IPS DF 4.7 (cell line): ENCODE measurements around the gene ZFR2.
"Not testable (repeated sequence)": the region's sequence is repeated elsewhere in the genome, so short reads cannot be mapped to it uniquely, and the experiment has no call there.

Experiments
- DNase-seq: peaks from one replicate; pipeline ENCODE4 v3.0.0-alpha.2; 2013; ENCODE audit warnings: low spot score; ENCODE audit errors: extremely low read depth

Gene ZFR2

DNA sequence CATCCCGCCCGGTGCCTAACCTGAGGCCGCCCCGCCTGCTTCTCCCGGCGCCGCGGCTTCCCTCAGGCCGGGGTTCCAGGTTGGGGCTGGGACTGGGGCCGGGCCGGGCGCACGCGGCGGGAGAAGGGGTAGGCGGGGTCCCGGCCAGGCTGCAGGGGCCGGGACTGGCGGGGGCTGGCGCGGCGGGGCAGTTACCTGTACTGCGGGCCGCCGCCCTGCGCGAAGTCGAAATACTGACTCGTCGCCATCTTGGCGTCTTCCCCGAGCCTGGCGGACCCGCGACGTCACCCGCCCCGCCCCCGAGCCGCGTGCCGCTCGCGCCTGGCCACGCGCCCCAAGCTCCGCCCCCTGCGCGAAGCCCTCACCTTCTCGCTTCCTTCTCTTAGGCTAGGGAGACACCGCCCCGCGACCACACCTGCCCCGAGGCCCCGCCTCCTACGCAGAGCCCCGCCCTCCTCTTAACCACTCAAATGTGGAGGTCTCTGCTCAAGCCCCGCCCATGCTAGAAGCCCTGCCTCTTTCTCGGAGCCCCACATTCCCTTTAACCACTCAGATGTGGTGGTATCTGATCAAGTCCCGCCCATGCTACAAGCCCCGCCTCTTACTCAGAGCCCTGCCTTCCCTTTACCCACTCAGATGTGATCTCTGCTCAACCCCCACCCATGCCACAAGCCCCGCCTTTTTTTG is at the start of gene ZFR2:
Gene ZFR2 (minus strand): TSS at position 269 of the 687 bp plus-strand sequence. CDS start 21 bp downstream, at position 248.
- DNase-seq = no peak

DNA sequence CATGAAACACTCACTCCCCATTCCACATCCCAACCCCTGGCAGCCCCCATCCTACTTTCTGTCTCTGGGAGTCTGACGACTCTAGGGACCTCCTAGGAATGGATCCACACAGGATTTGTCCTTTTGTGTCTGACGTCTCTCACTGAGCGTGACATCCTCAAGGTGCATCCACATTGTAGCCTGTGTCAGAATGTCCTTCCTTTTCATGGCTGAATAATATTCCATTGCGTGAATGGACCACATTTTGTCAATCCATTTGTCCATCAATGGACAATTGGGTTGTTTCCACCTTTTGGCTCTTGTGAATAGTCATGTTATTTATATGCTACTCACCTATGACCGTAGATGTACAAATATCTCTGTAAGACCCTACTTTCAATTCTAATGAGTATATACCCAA is 47.2 kb upstream of the ZFR2 start:
- DNase-seq = no peak

- DNase-seq = no peak
Measured at GRCh38 chr19:3914199-3914598, 45.4 kb upstream of the ZFR2 start.

DNA sequence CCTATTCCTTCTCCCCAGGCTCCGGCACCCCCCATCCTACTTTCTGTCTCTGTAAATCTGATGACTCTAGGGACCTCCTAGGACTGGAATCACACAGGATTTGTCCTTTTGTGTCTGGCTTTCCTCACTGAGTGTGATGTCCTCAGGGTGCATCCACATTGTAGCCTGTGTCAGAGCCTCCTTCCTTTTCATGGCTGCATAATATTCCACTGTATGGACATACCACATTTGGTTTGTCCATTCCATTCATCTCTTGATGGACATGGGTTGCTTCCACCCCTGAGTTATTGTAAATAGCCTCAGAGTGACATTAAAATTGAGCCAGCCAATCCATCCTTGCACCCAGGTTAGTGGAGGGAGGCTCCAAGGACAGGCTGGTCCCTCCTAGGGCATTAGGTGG is 41.3 kb upstream of the ZFR2 start:
- no peak for DNase-seq

DNA sequence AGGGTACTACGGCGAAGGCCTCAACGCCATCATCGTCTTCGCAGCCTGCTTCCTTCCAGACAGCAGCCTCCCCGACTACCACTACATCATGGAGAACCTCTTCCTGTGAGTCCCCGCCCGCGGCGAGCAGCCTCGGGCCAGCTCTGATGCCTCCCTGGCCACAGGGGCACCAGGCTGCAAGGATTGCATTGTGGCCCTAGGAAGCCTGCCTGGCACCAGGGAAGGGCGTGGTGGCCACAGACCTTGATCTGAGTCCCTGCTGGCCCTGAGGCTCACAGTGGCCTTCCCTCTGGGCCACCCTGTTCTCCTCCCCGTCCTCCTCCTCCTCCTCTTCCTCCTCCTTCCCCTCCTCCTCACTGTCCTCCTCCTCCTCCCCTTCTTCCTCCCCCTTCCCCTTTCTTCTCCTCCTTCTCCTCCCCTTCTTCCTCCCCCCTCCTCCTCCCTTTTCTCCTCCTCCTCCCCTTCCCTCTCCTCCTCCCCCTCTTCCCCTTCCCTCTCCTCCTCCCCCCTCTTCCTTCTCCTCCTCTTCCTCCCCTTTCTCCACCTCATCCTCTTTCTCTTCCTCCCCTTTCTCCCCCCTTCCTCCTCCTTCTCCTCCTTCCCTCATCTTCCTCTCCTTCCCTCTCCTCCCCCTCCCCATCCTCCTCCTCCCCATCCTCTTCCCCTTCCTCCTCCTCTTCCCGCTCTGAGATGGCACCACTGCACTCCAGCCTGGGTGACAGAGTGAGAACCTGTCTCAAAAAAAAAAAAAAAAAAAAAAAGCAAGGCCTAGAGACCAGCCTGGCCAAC is 39.6 kb upstream of the ZFR2 start:
- DNase-seq = no peak

- DNase-seq = no peak
Measured at GRCh38 chr19:3907626-3908265, 38.9 kb upstream of the ZFR2 start.

GRCh38 chr19:3904233-3904632 is 35.4 kb upstream of the ZFR2 start:
- no peak for DNase-seq

DNA sequence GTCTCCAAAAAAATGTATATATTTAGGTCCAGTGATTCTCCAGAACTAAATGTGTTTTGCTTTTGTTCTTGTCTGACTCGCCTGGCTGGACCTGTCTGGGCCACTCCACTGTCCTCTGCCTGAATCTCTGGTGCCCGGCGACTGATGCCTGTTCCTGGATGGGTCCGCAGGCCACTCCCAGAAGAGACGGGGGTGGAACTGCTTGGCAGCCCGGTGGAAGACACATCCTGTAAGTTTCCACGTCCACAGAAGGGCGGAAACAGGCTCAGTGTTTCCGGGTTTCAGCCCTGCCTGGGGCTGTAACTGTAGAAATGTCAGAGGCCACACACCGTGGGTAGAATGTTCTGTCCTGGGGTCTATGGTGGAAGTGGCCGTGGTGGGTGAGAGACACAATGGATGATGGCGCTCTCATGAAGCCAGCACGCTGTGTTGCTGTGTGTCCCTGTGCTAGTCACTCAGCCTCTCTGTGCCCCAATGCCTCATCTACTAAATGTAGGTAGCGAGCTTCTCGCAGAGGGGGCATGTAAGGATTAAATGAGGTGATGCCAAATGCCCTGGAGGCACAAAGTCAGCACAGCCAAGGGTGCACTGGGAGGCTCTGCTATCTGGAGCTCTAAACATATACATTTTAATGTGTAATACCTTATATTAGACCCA is 33.6 kb upstream of the ZFR2 start:
- no peak for DNase-seq

DNA sequence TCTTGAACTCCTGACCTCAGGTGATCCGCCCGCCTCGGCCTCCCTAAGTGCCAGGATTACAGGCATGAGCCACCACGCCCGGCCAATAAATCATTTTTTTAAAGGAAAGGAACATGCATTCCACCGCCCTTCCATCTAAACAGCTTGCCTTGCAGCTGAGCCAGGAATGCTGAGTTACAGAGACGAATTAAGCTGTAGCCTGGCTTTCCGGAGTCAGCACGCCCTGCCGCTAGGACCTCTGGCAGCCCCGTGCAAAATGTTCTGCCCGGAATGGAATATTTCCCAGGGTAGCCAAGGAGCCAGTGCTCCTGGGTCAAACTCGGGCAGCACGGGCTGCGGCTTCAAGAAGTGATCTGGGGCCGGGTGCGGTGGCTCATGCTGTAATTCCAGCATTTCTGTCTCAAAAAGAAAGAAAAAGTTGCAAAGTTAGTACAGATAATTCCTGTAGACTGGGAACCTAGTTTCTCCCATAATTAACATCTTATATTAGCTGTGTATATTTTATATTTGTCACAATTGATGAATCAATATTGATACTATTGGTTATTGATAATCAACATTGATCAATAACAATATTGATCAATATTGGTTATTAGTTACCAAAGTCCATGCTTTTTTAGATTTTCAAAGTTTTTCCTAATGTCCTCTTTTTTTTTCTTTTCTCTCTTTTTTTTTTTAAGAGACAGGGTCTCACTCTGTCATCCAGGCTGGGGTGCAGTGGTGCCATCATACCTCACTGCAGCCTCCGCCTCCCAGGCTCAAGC is 30.9 kb upstream of the ZFR2 start:
- no peak for DNase-seq

DNA sequence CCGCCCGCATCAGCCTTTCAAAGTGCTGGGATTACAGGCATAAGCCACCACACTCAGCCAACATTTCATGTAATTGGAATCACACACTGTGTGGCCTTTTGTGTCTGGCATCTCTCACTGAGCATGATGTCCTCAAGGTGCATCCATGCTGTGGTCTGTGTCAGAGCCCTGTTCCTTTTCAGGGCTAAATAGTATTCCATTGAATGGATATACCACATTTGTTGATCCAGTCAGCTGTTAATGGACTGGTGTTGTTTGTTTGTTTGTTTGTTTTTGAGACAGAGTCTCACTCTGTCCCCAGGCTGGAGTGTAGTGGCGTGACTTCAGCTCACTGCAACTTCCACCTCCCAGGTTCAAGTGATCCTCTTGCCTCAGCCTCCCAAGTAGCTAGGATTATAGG is 29.6 kb upstream of the ZFR2 start:
- no peak for DNase-seq

DNA sequence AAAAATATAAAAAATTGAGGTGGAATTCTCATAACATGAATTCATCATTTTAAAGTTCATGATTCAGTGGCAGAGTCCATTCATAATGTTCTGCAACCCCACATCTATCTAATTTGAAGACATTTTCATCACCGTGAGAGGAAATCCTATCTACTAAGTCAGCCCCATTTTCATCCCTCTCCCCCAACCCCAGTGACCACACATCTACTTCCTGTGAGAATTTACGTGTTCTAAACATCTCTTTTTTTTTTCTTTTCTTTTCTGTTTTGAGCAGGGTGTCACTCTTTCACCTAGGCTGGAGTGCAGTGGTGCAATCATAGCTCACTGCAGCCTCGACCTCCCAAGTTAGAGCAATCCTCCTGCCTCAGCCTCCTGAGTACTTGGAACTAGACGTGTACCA is 29.1 kb upstream of the ZFR2 start:
- no peak for DNase-seq

- no peak for DNase-seq
Measured at GRCh38 chr19:3895788-3896187, 26.9 kb upstream of the ZFR2 start.

DNA sequence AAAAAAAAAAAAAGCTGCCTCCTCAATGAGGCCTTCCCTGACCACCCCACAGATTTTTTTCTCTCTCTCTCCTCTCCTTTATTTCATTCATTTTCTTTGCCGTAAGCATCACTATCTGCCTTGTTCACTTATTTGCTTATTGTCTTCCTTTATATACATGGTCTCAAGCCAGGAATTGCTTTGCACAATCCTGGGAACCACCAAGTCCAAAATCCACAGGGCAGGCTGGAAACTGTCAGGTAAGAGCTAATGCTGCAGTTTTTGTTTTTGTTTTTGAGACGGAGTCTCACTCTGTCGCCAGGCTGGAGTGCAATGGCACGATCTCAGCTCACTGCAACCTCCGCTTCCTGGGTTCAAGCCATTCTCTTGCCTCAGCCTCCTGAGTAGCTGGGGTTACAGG is 26.1 kb upstream of the ZFR2 start:
- DNase-seq = not testable (repeated sequence)

DNA sequence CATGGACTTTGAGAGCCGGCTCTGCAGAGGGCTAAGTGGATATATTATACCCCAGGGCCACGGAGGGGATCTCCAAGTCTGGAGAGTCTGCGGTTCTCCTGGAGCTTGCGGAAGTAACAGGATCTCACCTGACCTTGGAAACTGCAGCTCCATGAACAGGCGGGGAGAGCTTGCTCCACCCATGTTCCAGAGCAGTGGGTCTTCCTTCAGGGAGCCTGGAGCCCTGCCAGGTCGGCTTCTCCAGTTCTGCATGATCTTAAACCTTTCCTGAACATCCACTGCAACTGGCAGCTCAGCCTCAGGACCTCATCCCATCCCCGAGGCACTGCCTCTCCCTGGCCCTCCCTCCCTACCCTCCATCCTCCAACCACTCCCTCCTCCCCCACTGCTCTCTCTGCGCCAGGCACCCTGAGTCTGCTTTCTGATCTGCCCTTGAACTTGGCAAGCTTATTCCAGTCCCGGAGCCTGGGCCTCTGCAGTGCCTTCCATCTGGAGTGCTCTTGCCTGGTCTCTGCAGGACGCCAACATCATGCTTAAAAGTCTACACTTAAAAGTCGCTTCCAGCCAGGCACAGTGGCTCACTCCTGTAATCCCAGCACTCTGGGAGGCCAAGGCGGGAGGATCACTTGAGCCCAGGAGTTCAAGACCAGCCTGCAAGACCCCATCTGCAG is 24.8 kb upstream of the ZFR2 start:
- DNase-seq = no peak

DNA sequence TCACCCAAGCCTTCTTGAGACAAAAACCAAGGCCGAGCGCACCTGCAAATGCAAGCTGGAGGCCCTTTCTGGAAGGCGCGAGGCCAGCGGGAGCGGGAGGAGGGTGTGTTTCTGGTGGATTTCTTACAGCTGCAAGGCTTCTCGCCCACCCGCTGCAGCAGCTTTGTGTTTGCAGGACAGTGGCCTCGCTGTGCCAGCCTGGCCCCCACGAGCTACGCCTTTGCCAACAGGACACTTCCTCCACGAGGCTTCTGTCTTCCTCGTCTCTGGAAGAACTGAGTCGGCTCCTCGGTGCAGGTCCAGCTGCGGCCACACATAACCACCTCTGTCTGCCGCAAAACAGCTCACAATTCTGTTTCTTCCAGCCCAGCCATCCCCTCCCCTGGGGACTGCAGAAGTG is 21.8 kb upstream of the ZFR2 start:
- no peak for DNase-seq

GRCh38 chr19:3882041-3882384 is 13.2 kb upstream of the ZFR2 start:
- DNase-seq = no peak

- DNase-seq = no peak
Measured at GRCh38 chr19:3881272-3882040, 12.6 kb upstream of the ZFR2 start.

DNA sequence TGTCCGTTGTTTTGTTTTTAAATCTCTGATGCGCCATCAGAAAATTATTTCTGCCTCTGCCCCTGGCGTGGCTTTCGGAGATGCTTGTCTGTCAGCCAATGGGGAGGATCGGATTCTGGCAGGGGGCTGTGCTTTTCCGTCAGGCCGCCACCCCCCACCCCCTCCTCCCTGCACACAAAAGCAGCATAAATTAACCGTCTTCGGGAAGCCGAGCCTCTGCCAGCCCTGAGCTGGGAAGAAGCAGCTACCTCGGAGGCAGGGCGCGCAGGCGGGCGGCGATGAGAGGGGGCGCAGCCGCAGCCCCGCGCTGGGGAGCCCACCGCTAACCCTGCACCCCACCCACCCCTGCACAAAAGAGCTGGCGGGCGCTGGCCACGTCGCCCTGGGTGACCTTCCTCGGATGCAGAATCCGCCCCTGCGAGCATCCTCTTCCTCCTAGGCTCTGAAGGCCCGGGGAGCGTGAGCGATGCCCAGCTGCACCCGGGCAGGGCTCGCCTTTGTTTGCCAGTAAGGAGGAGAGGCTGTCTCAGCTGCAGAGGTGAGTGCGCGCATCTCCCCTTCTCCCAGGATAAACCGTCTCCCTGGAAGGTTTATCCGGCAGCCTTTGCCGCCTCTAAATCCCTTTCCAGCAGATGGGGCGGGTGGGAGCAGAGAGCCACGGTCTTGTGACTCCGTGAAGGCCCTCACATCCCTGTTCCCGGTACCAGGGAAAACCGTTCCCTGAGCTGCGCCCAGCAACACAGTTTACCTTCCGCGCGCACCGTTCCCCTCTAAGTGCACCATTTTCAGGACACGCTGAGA is 11.8 kb upstream of the ZFR2 start, which contains the start of gene ATCAY:
Gene ATCAY (plus strand): TSS at position 215 of the 801 bp plus-strand sequence. CDS start 5,083 bp downstream, outside the sequence.
- no peak for DNase-seq

DNA sequence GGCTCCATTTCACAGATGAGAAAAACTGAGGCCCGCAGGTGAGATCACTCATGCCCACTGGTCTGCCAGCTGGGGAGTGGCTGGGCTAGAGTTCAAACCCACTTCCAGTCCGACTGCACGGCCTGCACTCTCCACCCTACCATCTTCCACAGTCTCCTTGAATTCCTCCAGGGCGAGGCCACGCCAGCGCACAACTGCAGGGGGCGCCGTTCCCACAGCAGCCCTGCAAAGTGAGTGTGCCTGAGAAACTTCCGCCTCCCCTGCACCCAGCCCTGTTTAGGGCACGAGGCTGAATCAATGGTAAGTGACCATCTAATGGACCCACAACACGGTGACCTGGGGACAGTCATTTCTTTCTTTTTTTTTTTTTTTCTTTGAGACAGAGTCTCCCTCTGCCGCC is 10.8 kb upstream of the ZFR2 start:
- DNase-seq = no peak
